Measurements from ENCODE around the gene IL11.
A peak's percentile ranks its signal among the peaks of the same experiment; 100 is the strongest.
"Not testable (repeated sequence)": the region's sequence is repeated elsewhere in the genome, so short reads cannot be mapped to it uniquely, and the experiment has no call there.

IL11 gene

GRCh38 chr19:55370305-55370988, at the start of gene IL11:
IL11 (minus strand) TSS chr19:55370463; CDS start chr19:55370310, 153 bp downstream.
- DNase-seq, result no peak

GRCh38 chr19:55419624-55420236, 49.5 kb upstream of the IL11 start:
- no peak for DNase-seq

GRCh38 chr19:55419103-55419502, 48.8 kb upstream of the IL11 start:
- DNase-seq, result no peak

GRCh38 chr19:55418185-55418584, 47.9 kb upstream of the IL11 start:
- peak; percentile 74 for DNase-seq

GRCh38 chr19:55410168-55410567, 39.9 kb upstream of the IL11 start:
- DNase-seq, result no peak

- DNase-seq, result not testable (repeated sequence)
These were observed 38.9 kb upstream of the IL11 start for GRCh38 chr19:55409179-55409578.

GRCh38 chr19:55408533-55408872, 38.2 kb upstream of the IL11 start:
- DNase-seq, result no peak

- DNase-seq, result peak; percentile 99
These were observed 37.7 kb upstream of the IL11 start for GRCh38 chr19:55407800-55408532.

- DNase-seq, result not testable (repeated sequence)
These were observed 37.2 kb upstream of the IL11 start, which contains the start of gene UBE2S for GRCh38 chr19:55407550-55407799. UBE2S (minus strand) TSS chr19:55407788; CDS start chr19:55407589, 199 bp downstream.

- DNase-seq, result no peak
These were observed 36.7 kb upstream of the IL11 start for GRCh38 chr19:55406826-55407549.

- DNase-seq, result no peak
These were observed 36.0 kb upstream of the IL11 start for GRCh38 chr19:55406091-55406825.

- DNase-seq, result no peak
These were observed 35.4 kb upstream of the IL11 start for GRCh38 chr19:55405638-55406037.

GRCh38 chr19:55402509-55402908, 32.2 kb upstream of the IL11 start:
- DNase-seq, result no peak

- DNase-seq, result not testable (repeated sequence)
These were observed 31.1 kb upstream of the IL11 start for GRCh38 chr19:55401390-55401789.

GRCh38 chr19:55400281-55401087, 30.2 kb upstream of the IL11 start:
- DNase-seq, result no peak

- DNase-seq, result no peak
These were observed 28.1 kb upstream of the IL11 start for GRCh38 chr19:55398200-55398925.

- DNase-seq, result no peak
These were observed 22.8 kb upstream of the IL11 start for GRCh38 chr19:55392820-55393761.

GRCh38 chr19:55391702-55392615, 21.7 kb upstream of the IL11 start:
- no peak for DNase-seq

- no peak for DNase-seq
These were observed 21.0 kb upstream of the IL11 start for GRCh38 chr19:55391191-55391670.
